ENCODE data around the gene CPE.

DNA sequence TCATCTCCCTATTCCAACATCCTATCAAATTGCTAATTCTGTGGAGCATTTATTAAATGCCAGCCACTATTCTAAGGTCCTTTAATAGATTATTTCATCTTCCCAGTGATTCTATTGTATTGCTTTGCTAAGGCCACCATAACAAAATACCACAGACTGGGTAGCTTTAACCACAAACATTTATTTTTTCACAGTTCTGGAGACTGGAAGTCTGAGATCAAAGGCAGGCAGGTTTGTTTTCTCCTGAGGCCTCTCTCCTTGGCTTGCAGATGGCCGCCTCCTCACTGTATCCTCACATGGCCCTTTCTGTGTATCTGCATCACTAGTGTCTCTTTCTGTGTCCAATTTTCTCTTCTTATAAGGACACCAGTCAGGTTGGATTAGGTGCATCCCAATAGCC, 64.5 kb downstream of the CPE start:
- TF ChIP-seq, protein P1, sequence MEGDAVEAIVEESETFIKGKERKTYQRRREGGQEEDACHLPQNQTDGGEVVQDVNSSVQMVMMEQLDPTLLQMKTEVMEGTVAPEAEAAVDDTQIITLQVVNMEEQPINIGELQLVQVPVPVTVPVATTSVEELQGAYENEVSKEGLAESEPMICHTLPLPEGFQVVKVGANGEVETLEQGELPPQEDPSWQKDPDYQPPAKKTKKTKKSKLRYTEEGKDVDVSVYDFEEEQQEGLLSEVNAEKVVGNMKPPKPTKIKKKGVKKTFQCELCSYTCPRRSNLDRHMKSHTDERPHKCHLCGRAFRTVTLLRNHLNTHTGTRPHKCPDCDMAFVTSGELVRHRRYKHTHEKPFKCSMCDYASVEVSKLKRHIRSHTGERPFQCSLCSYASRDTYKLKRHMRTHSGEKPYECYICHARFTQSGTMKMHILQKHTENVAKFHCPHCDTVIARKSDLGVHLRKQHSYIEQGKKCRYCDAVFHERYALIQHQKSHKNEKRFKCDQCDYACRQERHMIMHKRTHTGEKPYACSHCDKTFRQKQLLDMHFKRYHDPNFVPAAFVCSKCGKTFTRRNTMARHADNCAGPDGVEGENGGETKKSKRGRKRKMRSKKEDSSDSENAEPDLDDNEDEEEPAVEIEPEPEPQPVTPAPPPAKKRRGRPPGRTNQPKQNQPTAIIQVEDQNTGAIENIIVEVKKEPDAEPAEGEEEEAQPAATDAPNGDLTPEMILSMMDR (IDR thresholded peaks at IDR 0.05; ENCODE audit: low read length), result no peak
- TF ChIP-seq EZH2 (optimal IDR thresholded peaks at IDR 0.05; ENCODE audit: low read depth, low read length), result no peak
